NCI-H128 (cell line): ENCODE data around the gene PARVA.

Source experiments
- DNase-seq: peaks from one replicate; lab custom pipeline; 2025; ENCODE audit not compliant: unreplicated experiment; lab: John Stamatoyannopoulos, UW

Gene PARVA

GRCh38 chr11:12376259-12377081, 901 bp upstream of the PARVA start:
- DNase-seq = no peak

- no peak for DNase-seq
These were observed 638 bp downstream of the PARVA start for GRCh38 chr11:12377824-12378593.

GRCh38 chr11:12380565-12381325, 3.4 kb downstream of the PARVA start:
- DNase-seq = no peak

GRCh38 chr11:12381875-12382274, 4.5 kb downstream of the PARVA start:
- no peak for DNase-seq

GRCh38 chr11:12382451-12382850, 5.1 kb downstream of the PARVA start:
- no peak for DNase-seq

- no peak for DNase-seq
These were observed 8.9 kb downstream of the PARVA start for GRCh38 chr11:12386309-12386708.

- DNase-seq = no peak
These were observed 9.4 kb downstream of the PARVA start for GRCh38 chr11:12386745-12387144.

GRCh38 chr11:12388173-12388572, 10.8 kb downstream of the PARVA start:
- DNase-seq = no peak

GRCh38 chr11:12388939-12389670, 11.7 kb downstream of the PARVA start:
- no peak for DNase-seq

GRCh38 chr11:12389676-12390657, 12.6 kb downstream of the PARVA start:
- no peak for DNase-seq

- DNase-seq = peak; percentile 33
These were observed 13.3 kb downstream of the PARVA start for GRCh38 chr11:12390687-12391110.

- no peak for DNase-seq
These were observed 15.3 kb downstream of the PARVA start for GRCh38 chr11:12392672-12393071.

- DNase-seq = no peak
These were observed 16.3 kb downstream of the PARVA start for GRCh38 chr11:12393691-12394090.

GRCh38 chr11:12394601-12395000, 17.2 kb downstream of the PARVA start:
- DNase-seq = no peak

- DNase-seq = no peak
These were observed 18.0 kb downstream of the PARVA start for GRCh38 chr11:12395333-12395732.

GRCh38 chr11:12397931-12398334, 20.6 kb downstream of the PARVA start:
- no peak for DNase-seq

- no peak for DNase-seq
These were observed 22.0 kb downstream of the PARVA start for GRCh38 chr11:12399355-12399754.

- DNase-seq = no peak
These were observed 24.7 kb downstream of the PARVA start for GRCh38 chr11:12402025-12402424.

GRCh38 chr11:12402691-12403120, 25.3 kb downstream of the PARVA start:
- no peak for DNase-seq
